Astrocyte (in vitro differentiated cells and primary cell): ENCODE data around the gene DAO.

Source experiments
- CTCF ChIP-seq: IDR thresholded peaks from 2 replicates; pipeline ENCODE4 v1.5.1; 2011; ENCODE audit warnings: low read depth, mild to moderate bottlenecking, inconsistent platforms, low read length, moderate library complexity; ENCODE audit not compliant: insufficient read depth
- EZH2 ChIP-seq: IDR thresholded peaks from 2 replicates; pipeline ENCODE4 v1.6.1; 2012; ENCODE audit warnings: mild to moderate bottlenecking, low read length, inconsistent platforms; ENCODE audit not compliant: insufficient read depth

- no peak for TF ChIP-seq CTCF
- TF ChIP-seq EZH2 = no peak
Measured at GRCh38 chr12:108938247-108938924, 58.5 kb downstream of the DAO start.
